Right lobe of liver (tissue), 6 donors: ENCODE measurements around the gene LRRC3. TPM values are rescaled to one million over a fixed set of nuclear protein-coding genes. Genes with fewer than 3 reads are reported as not detected.
A peak's percentile ranks its signal among the peaks of the same experiment; 100 is the strongest.

Experiments used
- ATAC-seq, 4 donors: fragments of 200-7000 bp; cut with Tn5 transposase; one replicate each; pipeline ENCODE4 v1.9.1; 2020; ENCODE audit warnings: mild to moderate bottlenecking in 4 of 4, moderate library complexity in 4 of 4
- DNase-seq, 3 donors: peaks; one replicate each; pipeline ENCODE4 v3.0.0-alpha.2; 2020
- H3K27ac ChIP-seq, 3 donors: fragments of 200-600 bp; one replicate each; pipeline ENCODE4 v1.8.0; 2022
- H3K27me3 ChIP-seq, 2 donors: fragments of 200-600 bp; one replicate each; pipeline ENCODE4 v1.8.0; 2022
- H3K36me3 ChIP-seq, 4 donors: fragments of 200-600 bp; sonication (generic) in 1 of 4; one replicate each; pipeline versions ENCODE4 v1.5.1 to v1.8.0; 2017 to 2022; ENCODE audit warnings: control low read depth in 1 of 4
- H3K4me1 ChIP-seq, 4 donors: fragments of 200-600 bp; sonication (generic) in 1 of 4; one replicate each; pipeline versions ENCODE4 v1.5.1 to v1.8.0; 2017 to 2022; ENCODE audit warnings: control low read depth in 1 of 4
- H3K4me3 ChIP-seq, 3 donors: fragments of 200-600 bp; one replicate each; pipeline ENCODE4 v1.8.0; 2022
- H3K9me3 ChIP-seq, 4 donors: fragments of 200-600 bp; sonication (generic) in 1 of 4; one replicate each; pipeline versions ENCODE4 v1.5.1 to v1.8.0; 2017 to 2022; ENCODE audit warnings: control low read depth in 1 of 4
- CTCF ChIP-seq, 4 donors: fragments of 200-600 bp in 3 of 4; fragments of 450-650 bp in 1 of 4; IDR thresholded peaks; one replicate each; pipeline versions ENCODE4 v1.5.1 to v1.8.0; 2016 to 2022; ENCODE audit warnings: antibody characterized with exemption in 4 of 4, mild to moderate bottlenecking in 2 of 4
- POLR2A ChIP-seq: fragments of 450-650 bp; IDR thresholded peaks from one replicate; pipeline ENCODE4 v1.6.1; 2017; ENCODE audit warnings: antibody characterized with exemption, mild to moderate bottlenecking
- WGBS: methylation state at CpG from one replicate; pipeline ENCODE4 v1.1.6; 2018; ENCODE audit warnings: low coverage, low lambda C conversion rate; ENCODE audit not compliant: insufficient coverage; ENCODE audit errors: missing lambda C conversion rate; 5-methylcytosine and 5-hydroxymethylcytosine counted together
- intact Hi-C, 2 donors: fragments of 100-400 bp; cut with DNase I; formaldehyde crosslinking; loops; one replicate each; pipeline versions ENCODE4 v1.11.2 to v1.14.1; 2022
- total RNA-seq, 6 experiments: library from RNA; depleted of rRNA in 2 of 6; stranded (reverse); fragments of >200 nt in 2 of 6; fragmentation: NEBNext Ultra II Directional in 3 of 6; extraction: Animal tissue kit (Norgen Biotek cat#: 25700) in 3 of 6; gene quantifications; one replicate each; pipeline versions ENCODE4 v1.1.0 to v1.2.4, GENCODE V29; 2016 to 2023
- donor health status: DM: no; HTN: yes; CAD: no.
- donor health status: DM: no; HTN: no; CAD: no.
- donor health status: DM: no; HTN: no; CAD: no.
- donor health status: DM: no; HTN: yes; CAD: no.
- donor health status: DM: no; HTN: yes; CAD: no.

LRRC3 gene
- total RNA-seq, 6 experiments from 2014 or later: 7.5 to 19.3 (median 13.9) TPM

DNA sequence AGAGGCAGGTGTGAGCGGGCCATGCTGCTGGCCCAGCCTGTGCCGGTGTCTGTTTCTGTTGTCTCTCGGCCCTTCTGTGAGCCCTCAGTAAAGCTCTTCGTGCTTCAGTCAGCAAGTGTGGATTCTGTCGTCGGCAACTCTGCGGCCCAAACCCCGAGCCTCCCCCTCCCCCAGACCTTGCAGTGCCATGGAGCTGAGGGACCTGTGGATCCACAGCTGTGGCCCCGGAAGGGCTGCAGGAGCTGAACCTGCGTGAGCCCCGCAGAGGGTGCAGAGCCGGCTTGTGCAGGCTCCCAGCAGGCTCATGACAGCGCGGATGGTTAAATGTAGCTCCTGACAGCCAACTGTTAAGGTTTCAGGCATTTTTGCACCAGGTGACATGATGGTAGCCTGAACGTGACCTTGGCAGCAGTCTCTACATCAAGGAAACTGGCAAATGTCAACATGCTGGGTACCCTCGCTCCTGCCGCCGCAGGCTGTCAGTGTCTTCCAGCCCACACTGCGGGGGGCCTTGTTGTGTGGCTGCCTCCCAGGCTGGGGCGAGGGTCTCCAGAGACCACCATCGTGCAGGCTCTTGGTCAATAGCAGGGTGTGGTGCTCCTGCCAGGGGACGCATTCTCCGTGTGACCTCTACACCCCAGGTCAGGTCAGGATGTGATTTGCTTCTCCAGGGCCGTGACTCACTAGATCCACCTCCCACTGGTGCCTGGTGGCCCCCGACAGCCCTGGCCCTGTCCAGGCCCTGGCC is 7.0 kb downstream of the LRRC3 start:
- intact Hi-C loops: no loop called here
- peak in 1 of 3 donors; percentile 44 for DNase-seq

GRCh38 chr21:44462834-44463200 is 7.5 kb downstream of the LRRC3 start:
- no peak overlapping the region for H3K4me3 ChIP-seq
- peaks cover 0 to 38% (median 16%) of the 10 kb centered on the region in 4 donors for H3K4me1 ChIP-seq
- H3K27ac ChIP-seq: no peak overlapping the region
- peak in 1 of 3 donors; percentile 45 for DNase-seq
- TF ChIP-seq POLR2A: no peak
- no peak for TF ChIP-seq CTCF (IDR thresholded peaks at IDR 0.05)
- no peaks in the 10 kb centered on the region for H3K36me3 ChIP-seq
- no peaks in the 10 kb centered on the region for H3K27me3 ChIP-seq
- 100% methylated on average over 4 of the region's 11 CpGs for WGBS
- no peak for ATAC-seq
- intact Hi-C loops: no loop called here
- H3K9me3 ChIP-seq: no peaks in the 10 kb centered on the region

More for the DNA sequence above, 7.0 kb downstream of the LRRC3 start:
- Histone ChIP-seq H3K9me3 (no peaks in the 10 kb centered on the region), H3K4me3 (no peak overlapping the region), H3K4me1 (peaks cover 0 to 36% (median 13%) of the 10 kb centered on the region in 4 donors), H3K27me3 (no peaks in the 10 kb centered on the region), H3K27ac (peak overlapping the region in 1 of 3 donors; percentile 88), H3K36me3 (no peaks in the 10 kb centered on the region)
- TF ChIP-seq POLR2A: no peak
- TF ChIP-seq CTCF (IDR thresholded peaks at IDR 0.05): no peak
- 100% methylated on average over 1 of the region's 25 CpGs for WGBS
- ATAC-seq: no peak

DNA sequence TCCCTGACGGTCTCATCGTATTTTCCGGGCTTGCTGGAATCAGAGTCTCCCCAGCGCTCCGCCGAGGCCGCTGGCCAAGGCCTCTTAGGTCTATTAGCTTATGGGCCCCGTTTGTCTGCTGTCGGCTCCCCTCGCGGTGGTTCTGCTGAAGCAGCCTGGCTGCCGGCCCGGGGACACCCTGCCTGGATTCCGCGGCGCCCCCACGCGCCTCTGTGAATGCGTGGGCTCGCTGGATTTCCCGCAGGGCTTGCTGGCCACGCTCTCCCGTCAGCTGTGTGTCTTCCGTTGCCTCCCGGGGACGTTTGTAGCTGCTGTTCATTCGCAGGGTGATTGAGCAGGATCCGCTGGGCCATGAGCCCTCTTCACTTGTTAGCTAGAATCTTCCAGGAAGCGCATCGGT is 8.4 kb downstream of the LRRC3 start:
- Histone ChIP-seq H3K27me3 (no peaks in the 10 kb centered on the region), H3K9me3 (no peaks in the 10 kb centered on the region), H3K4me1 (peaks cover 0 to 33% (median 13%) of the 10 kb centered on the region in 4 donors), H3K4me3 (no peak overlapping the region), H3K36me3 (no peaks in the 10 kb centered on the region), H3K27ac (no peak overlapping the region)
- TF ChIP-seq POLR2A (no peak), CTCF (IDR thresholded peaks at IDR 0.05) (no peak)
- DNase-seq (no peak), ATAC-seq (no peak)
- intact Hi-C loops: no loop called here
- WGBS: 82% methylated on average over 10 of the region's 30 CpGs

DNA sequence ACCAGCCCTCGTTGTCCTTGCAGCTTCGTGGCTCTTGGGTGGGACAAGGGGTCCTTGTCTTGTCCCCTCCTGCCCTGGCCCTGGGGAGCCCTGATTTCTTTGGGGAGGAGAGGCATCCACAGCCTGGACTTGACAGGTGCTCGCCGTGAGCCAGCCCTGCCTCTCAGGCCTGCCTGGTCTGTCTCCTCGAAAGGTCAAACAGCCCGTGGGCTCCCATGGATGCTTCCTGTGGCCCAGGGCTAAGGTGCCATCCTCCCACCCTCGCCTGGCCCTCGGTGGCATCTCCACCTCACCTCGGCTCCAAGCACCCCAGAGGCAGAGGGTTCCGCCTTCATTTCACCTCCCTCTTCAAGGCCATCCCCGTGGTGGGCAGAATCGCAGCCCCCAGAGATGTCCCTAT is 9.0 kb downstream of the LRRC3 start:
- ATAC-seq (no peak), DNase-seq (no peak)
- Histone ChIP-seq H3K36me3 (no peaks in the 10 kb centered on the region), H3K4me1 (peaks cover 0 to 27% (median 11%) of the 10 kb centered on the region in 4 donors), H3K9me3 (no peaks in the 10 kb centered on the region), H3K27me3 (no peaks in the 10 kb centered on the region), H3K4me3 (no peak overlapping the region), H3K27ac (no peak overlapping the region)
- intact Hi-C loops: no loop called here
- no CpG with 5 or more reads among the region's 12 CpGs for WGBS
- TF ChIP-seq POLR2A: no peak
- TF ChIP-seq CTCF (IDR thresholded peaks at IDR 0.05): no peak
